GM23338 (cell line): ENCODE results near the gene WHAMM. TPM values are rescaled to one million over a fixed set of nuclear protein-coding genes. Genes with fewer than 3 reads are reported as not detected.

Experiments
- ATAC-seq: fragments of 200-7000 bp; cut with Tn5 transposase; 3 replicates; pipeline ENCODE4 v1.9.1; 2020
- DNase-seq: peaks from one replicate; pipeline ENCODE4 v3.0.0-alpha.2; 2015; ENCODE audit warnings: low spot score
- H2AFZ ChIP-seq: fragments of 200-600 bp; sonication (generic); 2 replicates; pipeline ENCODE4 v1.8.0; 2016; ENCODE audit warnings: antibody characterized with exemption, mild to moderate bottlenecking, moderate library complexity
- H3F3A ChIP-seq: fragments of 200-600 bp; sonication (generic); replicated peaks from 2 replicates; pipeline ENCODE4 v1.8.0; 2017; ENCODE audit warnings: antibody characterized with exemption, mixed run types, low read depth
- H3K27ac ChIP-seq: fragments of 200-600 bp; sonication (generic); 2 replicates; pipeline ENCODE4 v1.6.1; 2016; ENCODE audit warnings: low read depth
- H3K27me3 ChIP-seq: fragments of 200-600 bp; sonication (generic); 2 replicates; pipeline ENCODE4 v1.8.0; 2016; ENCODE audit warnings: mild to moderate bottlenecking, mixed run types, moderate library complexity; ENCODE audit not compliant: insufficient read depth
- H3K36me3 ChIP-seq: fragments of 200-600 bp; sonication (generic); 2 replicates; pipeline ENCODE4 v1.8.0; 2016; ENCODE audit warnings: mild to moderate bottlenecking; ENCODE audit not compliant: insufficient read depth
- H3K4me1 ChIP-seq: fragments of 200-600 bp; sonication (generic); 2 replicates; pipeline ENCODE4 v1.8.0; 2016; ENCODE audit warnings: mild to moderate bottlenecking, moderate library complexity; ENCODE audit not compliant: insufficient read depth
- H3K4me2 ChIP-seq: fragments of 200-600 bp; sonication (generic); 2 replicates; pipeline ENCODE4 v1.7.1; 2017; ENCODE audit warnings: mixed run types
- H3K4me3 ChIP-seq: fragments of 200-600 bp; sonication (generic); 2 replicates; pipeline ENCODE4 v1.6.1; 2016; ENCODE audit warnings: mixed run types
- H3K79me2 ChIP-seq: fragments of 200-600 bp; sonication (generic); replicated peaks from 2 replicates; pipeline ENCODE4 v1.8.0; 2017; ENCODE audit warnings: mild to moderate bottlenecking; ENCODE audit not compliant: insufficient read depth
- H3K9me2 ChIP-seq: fragments of 200-600 bp; sonication (generic); 2 replicates; pipeline ENCODE4 v1.8.0; 2017; ENCODE audit not compliant: insufficient read depth
- H4K20me1 ChIP-seq: fragments of 200-600 bp; sonication (generic); replicated peaks from 2 replicates; pipeline ENCODE4 v1.8.0; 2017; ENCODE audit warnings: mild to moderate bottlenecking; ENCODE audit not compliant: insufficient read depth
- H3K27ac Mint-ChIP-seq: 2 replicates; pipeline ENCODE4 v1.8.0; 2020; ENCODE audit warnings: inconsistent platforms, mild to moderate bottlenecking, moderate library complexity, mixed read lengths
- H3K27me3 Mint-ChIP-seq: 3 replicates; pipeline ENCODE4 v1.8.0; 2022; ENCODE audit warnings: low read depth, mild to moderate bottlenecking, moderate library complexity, mixed read lengths, inconsistent platforms; ENCODE audit not compliant: insufficient read depth, poor library complexity
- H3K36me3 Mint-ChIP-seq: 3 replicates; pipeline ENCODE4 v1.8.0; 2021; ENCODE audit warnings: low read depth, mild to moderate bottlenecking, inconsistent platforms, moderate library complexity, mixed read lengths
- H3K4me1 Mint-ChIP-seq: 3 replicates; pipeline ENCODE4 v1.8.0; 2020; ENCODE audit warnings: mild to moderate bottlenecking, inconsistent platforms, mixed read lengths
- H3K4me3 Mint-ChIP-seq: 3 replicates; pipeline ENCODE4 v1.8.0; 2021; ENCODE audit warnings: moderate library complexity, mild to moderate bottlenecking, inconsistent platforms, mixed read lengths
- H3K9me3 Mint-ChIP-seq: 3 replicates; pipeline ENCODE4 v1.8.0; 2020; ENCODE audit warnings: moderate library complexity, mild to moderate bottlenecking, inconsistent platforms, mixed read lengths
- CREB1 ChIP-seq: fragments of 250-450 bp; sonication (Bioruptor Pico); IDR thresholded peaks from 2 replicates; pipeline ENCODE4 v1.5.0; 2020; ENCODE audit warnings: low read depth, mild to moderate bottlenecking, moderate library complexity
- ETS1 ChIP-seq: IDR thresholded peaks from 2 replicates; pipeline ENCODE4 v1.6.1; 2016; ENCODE audit warnings: antibody characterized with exemption
- EZH2 ChIP-seq: fragments of 200-600 bp; sonication (generic); IDR thresholded peaks from one replicate; pipeline ENCODE4 v1.8.0; 2017; ENCODE audit warnings: antibody characterized with exemption, mild to moderate bottlenecking, low read depth; ENCODE audit not compliant: unreplicated experiment
- EZH2phosphoT487 ChIP-seq: fragments of 200-600 bp; sonication (generic); IDR thresholded peaks from one replicate; pipeline ENCODE4 v1.8.1; 2018; ENCODE audit warnings: antibody characterized with exemption; ENCODE audit not compliant: unreplicated experiment
- JUNB ChIP-seq: IDR thresholded peaks from one replicate; pipeline ENCODE4 v1.6.1; 2016; ENCODE audit warnings: antibody characterized with exemption; ENCODE audit not compliant: unreplicated experiment
- NANOG ChIP-seq: IDR thresholded peaks from 2 replicates; pipeline ENCODE4 v1.6.1; 2016; ENCODE audit warnings: antibody characterized with exemption, borderline replicate concordance
- POLR2AphosphoS5 ChIP-seq: IDR thresholded peaks from 2 replicates; pipeline ENCODE4 v1.6.1; 2016; ENCODE audit warnings: antibody characterized with exemption, low read depth
- polyA plus RNA-seq: library from polyadenylated mRNA; unstranded; fragments of >200 nt; fragmentation: Nextera tagmentation; extraction: Ambion mirVana; gene quantifications from 2 replicates; pipeline ENCODE4 v1.2.1, GENCODE V29; 2016
- total RNA-seq: library from RNA; depleted of rRNA; stranded (reverse); fragments of >200 nt; shearing (Covaris generic); gene quantifications from 2 replicates; pipeline ENCODE4 v1.2.3, GENCODE V29; 2014
- TF ChIP-seq, protein P1 (sequence below): fragments of 250-450 bp; sonication (Bioruptor Pico); IDR thresholded peaks from 2 replicates; pipeline ENCODE4 v1.5.0; 2020; ENCODE audit warnings: mild to moderate bottlenecking, moderate library complexity
- TF ChIP-seq, protein P2 (sequence below): IDR thresholded peaks from one replicate; pipeline ENCODE4 v1.6.1; 2018; ENCODE audit warnings: antibody characterized with exemption; ENCODE audit not compliant: unreplicated experiment

Gene WHAMM
- total and polyA plus RNA-seq, 2 experiments from 2014 or later: 2.2 to 4.1 TPM

GRCh38 chr15:82802497-82802896 is 6.9 kb upstream of the WHAMM start:
- no peaks in the 10 kb centered on the region for H3F3A ChIP-seq
- no peaks in the 10 kb centered on the region for H3K9me2 ChIP-seq
- no peak overlapping the region for H2AFZ ChIP-seq
- no peaks in the 10 kb centered on the region for H4K20me1 ChIP-seq
- H3K36me3 Mint-ChIP-seq: no peaks in the 10 kb centered on the region
- no peaks in the 10 kb centered on the region for H3K36me3 ChIP-seq
- H3K9me3 Mint-ChIP-seq: no peaks in the 10 kb centered on the region
- H3K27ac ChIP-seq: no peak overlapping the region
- H3K4me3 ChIP-seq: no peak overlapping the region
- no peak for DNase-seq
- H3K4me3 Mint-ChIP-seq: no peak overlapping the region
- H3K79me2 ChIP-seq: no peaks in the 10 kb centered on the region
- no peaks in the 10 kb centered on the region for H3K4me1 ChIP-seq
- no peak overlapping the region for H3K27ac Mint-ChIP-seq
- peaks cover 4% of the 10 kb centered on the region for H3K27me3 Mint-ChIP-seq
- no peak for ATAC-seq
- TF ChIP-seq NANOG: no peak
- TF ChIP-seq, protein P1, sequence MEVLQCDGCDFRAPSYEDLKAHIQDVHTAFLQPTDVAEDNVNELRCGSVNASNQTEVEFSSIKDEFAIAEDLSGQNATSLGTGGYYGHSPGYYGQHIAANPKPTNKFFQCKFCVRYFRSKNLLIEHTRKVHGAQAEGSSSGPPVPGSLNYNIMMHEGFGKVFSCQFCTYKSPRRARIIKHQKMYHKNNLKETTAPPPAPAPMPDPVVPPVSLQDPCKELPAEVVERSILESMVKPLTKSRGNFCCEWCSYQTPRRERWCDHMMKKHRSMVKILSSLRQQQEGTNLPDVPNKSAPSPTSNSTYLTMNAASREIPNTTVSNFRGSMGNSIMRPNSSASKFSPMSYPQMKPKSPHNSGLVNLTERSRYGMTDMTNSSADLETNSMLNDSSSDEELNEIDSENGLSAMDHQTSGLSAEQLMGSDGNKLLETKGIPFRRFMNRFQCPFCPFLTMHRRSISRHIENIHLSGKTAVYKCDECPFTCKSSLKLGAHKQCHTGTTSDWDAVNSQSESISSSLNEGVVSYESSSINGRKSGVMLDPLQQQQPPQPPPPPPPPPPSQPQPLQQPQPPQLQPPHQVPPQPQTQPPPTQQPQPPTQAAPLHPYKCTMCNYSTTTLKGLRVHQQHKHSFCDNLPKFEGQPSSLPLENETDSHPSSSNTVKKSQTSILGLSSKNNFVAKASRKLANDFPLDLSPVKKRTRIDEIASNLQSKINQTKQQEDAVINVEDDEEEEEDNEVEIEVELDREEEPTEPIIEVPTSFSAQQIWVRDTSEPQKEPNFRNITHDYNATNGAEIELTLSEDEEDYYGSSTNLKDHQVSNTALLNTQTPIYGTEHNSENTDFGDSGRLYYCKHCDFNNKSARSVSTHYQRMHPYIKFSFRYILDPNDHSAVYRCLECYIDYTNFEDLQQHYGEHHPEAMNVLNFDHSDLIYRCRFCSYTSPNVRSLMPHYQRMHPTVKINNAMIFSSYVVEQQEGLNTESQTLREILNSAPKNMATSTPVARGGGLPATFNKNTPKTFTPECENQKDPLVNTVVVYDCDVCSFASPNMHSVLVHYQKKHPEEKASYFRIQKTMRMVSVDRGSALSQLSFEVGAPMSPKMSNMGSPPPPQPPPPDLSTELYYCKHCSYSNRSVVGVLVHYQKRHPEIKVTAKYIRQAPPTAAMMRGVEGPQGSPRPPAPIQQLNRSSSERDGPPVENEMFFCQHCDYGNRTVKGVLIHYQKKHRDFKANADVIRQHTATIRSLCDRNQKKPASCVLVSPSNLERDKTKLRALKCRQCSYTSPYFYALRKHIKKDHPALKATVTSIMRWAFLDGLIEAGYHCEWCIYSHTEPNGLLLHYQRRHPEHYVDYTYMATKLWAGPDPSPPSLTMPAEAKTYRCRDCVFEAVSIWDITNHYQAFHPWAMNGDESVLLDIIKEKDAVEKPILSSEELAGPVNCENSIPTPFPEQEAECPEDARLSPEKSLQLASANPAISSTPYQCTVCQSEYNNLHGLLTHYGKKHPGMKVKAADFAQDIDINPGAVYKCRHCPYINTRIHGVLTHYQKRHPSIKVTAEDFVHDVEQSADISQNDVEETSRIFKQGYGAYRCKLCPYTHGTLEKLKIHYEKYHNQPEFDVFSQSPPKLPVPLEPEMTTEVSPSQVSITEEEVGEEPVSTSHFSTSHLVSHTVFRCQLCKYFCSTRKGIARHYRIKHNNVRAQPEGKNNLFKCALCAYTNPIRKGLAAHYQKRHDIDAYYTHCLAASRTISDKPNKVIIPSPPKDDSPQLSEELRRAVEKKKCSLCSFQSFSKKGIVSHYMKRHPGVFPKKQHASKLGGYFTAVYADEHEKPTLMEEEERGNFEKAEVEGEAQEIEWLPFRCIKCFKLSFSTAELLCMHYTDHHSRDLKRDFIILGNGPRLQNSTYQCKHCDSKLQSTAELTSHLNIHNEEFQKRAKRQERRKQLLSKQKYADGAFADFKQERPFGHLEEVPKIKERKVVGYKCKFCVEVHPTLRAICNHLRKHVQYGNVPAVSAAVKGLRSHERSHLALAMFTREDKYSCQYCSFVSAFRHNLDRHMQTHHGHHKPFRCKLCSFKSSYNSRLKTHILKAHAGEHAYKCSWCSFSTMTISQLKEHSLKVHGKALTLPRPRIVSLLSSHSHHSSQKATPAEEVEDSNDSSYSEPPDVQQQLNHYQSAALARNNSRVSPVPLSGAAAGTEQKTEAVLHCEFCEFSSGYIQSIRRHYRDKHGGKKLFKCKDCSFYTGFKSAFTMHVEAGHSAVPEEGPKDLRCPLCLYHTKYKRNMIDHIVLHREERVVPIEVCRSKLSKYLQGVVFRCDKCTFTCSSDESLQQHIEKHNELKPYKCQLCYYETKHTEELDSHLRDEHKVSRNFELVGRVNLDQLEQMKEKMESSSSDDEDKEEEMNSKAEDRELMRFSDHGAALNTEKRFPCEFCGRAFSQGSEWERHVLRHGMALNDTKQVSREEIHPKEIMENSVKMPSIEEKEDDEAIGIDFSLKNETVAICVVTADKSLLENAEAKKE (CRISPR knock-in tag): no peak
- no peak for TF ChIP-seq ETS1
- H3K4me1 Mint-ChIP-seq: no peaks in the 10 kb centered on the region
- no peaks in the 10 kb centered on the region for H3K27me3 ChIP-seq
- H3K4me2 ChIP-seq: no peak overlapping the region

GRCh38 chr15:82803793-82804574 is 5.4 kb upstream of the WHAMM start:
- Mint-ChIP-seq H3K4me1 (peaks cover 8% of the 10 kb centered on the region; the same call in 2 of the 3 replicates), H3K4me3 (no peak overlapping the region), H3K36me3 (no peaks in the 10 kb centered on the region), H3K9me3 (no peaks in the 10 kb centered on the region), H3K27me3 (peaks cover 4% of the 10 kb centered on the region), H3K27ac (no peak overlapping the region)
- Histone ChIP-seq H3K27ac (no peak overlapping the region), H3K9me2 (no peaks in the 10 kb centered on the region), H3K4me2 (no peak overlapping the region), H3K4me1 (peaks cover 6% of the 10 kb centered on the region; the same call in 1 of the 2 replicates), H3K27me3 (no peaks in the 10 kb centered on the region), H3K4me3 (no peak overlapping the region), H2AFZ (no peak overlapping the region), H3F3A (peaks cover 5% of the 10 kb centered on the region; the same call in 1 of the 2 replicates), H3K36me3 (no peaks in the 10 kb centered on the region), H4K20me1 (no peaks in the 10 kb centered on the region), H3K79me2 (no peaks in the 10 kb centered on the region)
- no peak for DNase-seq
- no peak for ATAC-seq
- TF ChIP-seq EZH2phosphoT487: no peak
- TF ChIP-seq CREB1 (CRISPR knock-in tag): no peak
- no peak for TF ChIP-seq POLR2AphosphoS5
- no peak for TF ChIP-seq NANOG
- TF ChIP-seq JUNB: no peak
- TF ChIP-seq, protein P2, sequence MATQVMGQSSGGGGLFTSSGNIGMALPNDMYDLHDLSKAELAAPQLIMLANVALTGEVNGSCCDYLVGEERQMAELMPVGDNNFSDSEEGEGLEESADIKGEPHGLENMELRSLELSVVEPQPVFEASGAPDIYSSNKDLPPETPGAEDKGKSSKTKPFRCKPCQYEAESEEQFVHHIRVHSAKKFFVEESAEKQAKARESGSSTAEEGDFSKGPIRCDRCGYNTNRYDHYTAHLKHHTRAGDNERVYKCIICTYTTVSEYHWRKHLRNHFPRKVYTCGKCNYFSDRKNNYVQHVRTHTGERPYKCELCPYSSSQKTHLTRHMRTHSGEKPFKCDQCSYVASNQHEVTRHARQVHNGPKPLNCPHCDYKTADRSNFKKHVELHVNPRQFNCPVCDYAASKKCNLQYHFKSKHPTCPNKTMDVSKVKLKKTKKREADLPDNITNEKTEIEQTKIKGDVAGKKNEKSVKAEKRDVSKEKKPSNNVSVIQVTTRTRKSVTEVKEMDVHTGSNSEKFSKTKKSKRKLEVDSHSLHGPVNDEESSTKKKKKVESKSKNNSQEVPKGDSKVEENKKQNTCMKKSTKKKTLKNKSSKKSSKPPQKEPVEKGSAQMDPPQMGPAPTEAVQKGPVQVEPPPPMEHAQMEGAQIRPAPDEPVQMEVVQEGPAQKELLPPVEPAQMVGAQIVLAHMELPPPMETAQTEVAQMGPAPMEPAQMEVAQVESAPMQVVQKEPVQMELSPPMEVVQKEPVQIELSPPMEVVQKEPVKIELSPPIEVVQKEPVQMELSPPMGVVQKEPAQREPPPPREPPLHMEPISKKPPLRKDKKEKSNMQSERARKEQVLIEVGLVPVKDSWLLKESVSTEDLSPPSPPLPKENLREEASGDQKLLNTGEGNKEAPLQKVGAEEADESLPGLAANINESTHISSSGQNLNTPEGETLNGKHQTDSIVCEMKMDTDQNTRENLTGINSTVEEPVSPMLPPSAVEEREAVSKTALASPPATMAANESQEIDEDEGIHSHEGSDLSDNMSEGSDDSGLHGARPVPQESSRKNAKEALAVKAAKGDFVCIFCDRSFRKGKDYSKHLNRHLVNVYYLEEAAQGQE: no peak
- no peak for TF ChIP-seq EZH2
